ENCODE results near the gene DAPK2. TPM values are rescaled to one million over a fixed set of nuclear protein-coding genes. Genes with fewer than 3 reads are reported as not detected.

The DAPK2 gene
- total RNA-seq, 2 experiments from 2014 or later: 3.2 to 3.7 TPM

DNA sequence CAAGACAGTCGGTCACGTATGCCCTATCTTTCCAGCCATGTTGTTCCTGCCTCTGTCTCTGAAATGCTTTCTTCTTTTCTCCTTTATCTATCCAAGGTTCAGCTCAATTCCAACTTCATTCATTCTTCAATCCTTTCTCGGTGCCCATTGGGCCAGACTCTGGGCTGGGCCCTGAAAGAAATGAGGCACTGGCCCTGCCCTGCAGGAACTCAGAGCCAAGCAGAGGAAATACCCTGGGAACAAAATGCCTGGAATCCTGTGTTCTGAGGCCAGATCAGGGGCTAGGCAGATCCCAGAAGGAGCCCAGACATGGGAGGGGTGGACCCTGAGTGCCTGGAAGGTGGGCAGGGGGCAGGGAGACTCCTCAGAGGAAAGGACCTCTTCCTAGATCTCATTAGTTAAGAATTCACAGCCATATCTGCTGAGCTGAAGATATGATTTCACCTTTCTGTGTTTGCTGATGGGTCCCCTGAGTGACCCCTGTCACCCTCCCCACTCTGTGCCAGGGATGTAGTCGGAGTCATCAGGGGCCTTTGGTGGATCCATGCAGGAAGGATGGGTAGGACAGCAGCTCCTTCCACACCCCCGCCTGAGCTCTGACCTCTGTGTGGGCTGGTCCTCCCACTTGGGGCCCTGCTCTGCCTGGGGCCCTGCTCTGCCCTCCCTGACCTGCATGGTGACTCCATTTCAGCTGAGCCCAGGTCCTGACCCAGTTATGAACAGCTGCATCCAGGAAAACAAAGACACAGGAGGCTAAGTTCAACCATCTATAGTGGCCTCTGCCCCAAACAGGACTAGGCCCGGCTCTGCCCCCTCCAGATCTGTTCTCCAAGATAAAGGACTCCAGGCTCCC is 5.3 kb upstream of the DAPK2 start:
- no peak for DNase-seq
- Mint-ChIP-seq H3K27me3 (peaks cover 7% of the 10 kb centered on the region), H3K9me3 (no peaks in the 10 kb centered on the region), H3K27ac (no peak overlapping the region), H3K4me1 (peaks cover 5% of the 10 kb centered on the region), H3K36me3 (ENCODE audit: low read depth) (no peaks in the 10 kb centered on the region), H3K4me3 (no peak overlapping the region)
- ChIA-PET CTCF (interaction anchor here (0.9 kb wide), 1 partner anchor 442 kb away, joined by 4 read pairs; no protein-coding TSS in a partner anchor), POLR2A (no interaction called here)

DNA sequence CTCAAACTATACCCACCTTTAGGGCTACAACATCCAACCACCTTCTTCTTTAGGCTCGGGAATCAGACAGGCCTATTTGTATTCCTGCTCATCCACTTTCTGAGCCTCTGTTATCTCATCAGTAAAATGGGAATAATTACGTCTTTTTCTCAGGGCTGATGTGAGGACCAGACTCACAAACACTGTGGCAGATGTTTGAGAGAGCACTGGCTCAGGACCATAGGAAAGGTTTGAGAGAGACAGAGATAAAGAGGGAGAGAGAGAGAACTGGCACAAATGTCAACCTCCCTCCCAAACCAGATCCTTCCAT is 4.8 kb upstream of the DAPK2 start:
- Mint-ChIP-seq H3K36me3 (ENCODE audit: low read depth) (no peaks in the 10 kb centered on the region), H3K27me3 (peaks cover 6% of the 10 kb centered on the region), H3K4me1 (peaks cover 6% of the 10 kb centered on the region), H3K4me3 (no peak overlapping the region), H3K9me3 (no peaks in the 10 kb centered on the region), H3K27ac (no peak overlapping the region)
- ChIA-PET POLR2A (no interaction called here), CTCF (interaction anchor here (1.4 kb wide), 1 partner anchor 11 kb away, joined by 6 read pairs; no protein-coding TSS in a partner anchor)
- DNase-seq: no peak

DNA sequence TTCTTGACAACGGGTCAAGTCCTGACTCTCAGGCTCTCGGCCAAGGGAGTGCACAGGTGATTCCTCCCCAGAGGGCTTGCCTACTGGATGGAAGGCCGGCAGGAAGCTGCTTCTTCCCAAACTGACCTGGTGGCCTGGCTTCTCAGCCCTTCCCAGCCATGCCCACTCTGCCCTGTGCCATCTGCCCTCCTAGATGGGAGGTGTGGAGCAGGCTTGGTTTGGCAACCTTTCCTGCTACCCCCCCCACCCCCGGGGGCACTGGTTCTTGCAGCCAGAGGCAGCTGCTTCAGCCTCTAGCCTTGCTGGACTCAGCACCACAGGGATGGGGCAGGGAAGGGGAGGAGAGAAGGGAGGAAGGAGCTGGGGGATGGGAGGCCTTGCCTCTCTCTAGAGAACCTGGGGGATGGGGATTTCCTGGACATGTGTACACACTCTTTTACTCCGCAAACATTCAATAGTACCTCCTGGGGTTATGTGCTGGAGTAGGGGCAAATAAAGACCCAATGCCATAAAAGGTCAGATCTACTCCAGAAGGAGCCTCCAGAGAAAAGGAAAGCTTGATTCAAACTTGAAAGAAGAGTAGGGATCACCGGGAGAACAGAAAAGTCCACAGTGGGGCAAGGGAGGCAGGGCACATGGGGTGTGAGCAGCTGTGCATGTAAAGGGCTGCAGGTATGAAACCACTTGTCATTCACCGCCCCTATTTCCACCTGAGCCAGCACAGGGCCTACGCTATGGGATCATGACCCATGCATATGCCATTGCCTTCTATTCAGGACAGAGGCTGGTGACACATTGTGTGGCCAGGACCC is 4.2 kb upstream of the DAPK2 start:
- H3K9me3 Mint-ChIP-seq: no peaks in the 10 kb centered on the region
- ChIA-PET CTCF (interaction anchor here (1.4 to 2.6 kb wide), 2 partner anchors 11 to 440 kb away, joined by 6 to 10 read pairs; no protein-coding TSS in a partner anchor), POLR2A (no interaction called here)
- H3K4me1 Mint-ChIP-seq: peaks cover 6% of the 10 kb centered on the region
- no peak overlapping the region for H3K4me3 Mint-ChIP-seq
- no peak overlapping the region for H3K27ac Mint-ChIP-seq
- DNase-seq: no peak
- H3K27me3 Mint-ChIP-seq: peaks cover 6% of the 10 kb centered on the region
- no peaks in the 10 kb centered on the region for H3K36me3 Mint-ChIP-seq (ENCODE audit: low read depth)

DNA sequence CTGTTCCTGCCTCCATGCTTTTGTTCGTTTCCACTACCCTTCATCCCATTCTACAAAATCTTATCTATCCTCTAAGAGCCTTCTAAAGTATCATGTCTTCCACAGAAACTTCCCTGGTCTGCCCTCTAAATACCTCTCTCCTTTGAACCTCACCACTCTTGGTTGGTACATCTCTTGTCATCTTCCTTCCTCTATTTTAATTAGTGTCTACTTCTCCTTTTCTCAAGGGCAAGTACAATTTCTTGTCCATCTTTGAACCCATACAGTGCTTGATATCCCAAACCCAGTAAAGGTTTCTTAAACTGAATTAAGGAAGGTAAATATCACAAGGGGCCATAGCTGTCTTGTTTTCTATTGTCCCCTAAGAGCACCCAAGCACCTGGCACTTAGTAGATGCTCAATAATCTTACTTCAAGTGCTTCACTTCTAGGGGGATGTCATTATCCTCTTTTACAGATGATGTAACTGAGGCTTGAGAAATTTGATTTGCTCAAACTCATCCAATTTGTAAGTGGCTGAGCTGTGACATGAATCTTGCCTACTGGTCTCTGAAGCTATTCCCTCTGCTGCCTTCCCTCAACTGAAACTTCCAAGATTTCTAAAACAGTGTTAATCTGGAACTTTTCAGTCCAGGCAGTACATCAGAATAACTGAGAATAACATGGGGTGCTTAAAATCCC is 2.6 kb upstream of the DAPK2 start:
- Mint-ChIP-seq H3K27ac (no peak overlapping the region), H3K36me3 (ENCODE audit: low read depth) (no peaks in the 10 kb centered on the region), H3K4me1 (peaks cover 6% of the 10 kb centered on the region), H3K27me3 (peaks cover 11% of the 10 kb centered on the region), H3K4me3 (no peak overlapping the region), H3K9me3 (no peaks in the 10 kb centered on the region)
- DNase-seq: no peak
- ChIA-PET CTCF (interaction anchor here (0.6 to 5.2 kb wide), 5 partner anchors 19 to 439 kb away, joined by 3 to 80 read pairs (median 4); no protein-coding TSS in a partner anchor), POLR2A (no interaction called here)

DNA sequence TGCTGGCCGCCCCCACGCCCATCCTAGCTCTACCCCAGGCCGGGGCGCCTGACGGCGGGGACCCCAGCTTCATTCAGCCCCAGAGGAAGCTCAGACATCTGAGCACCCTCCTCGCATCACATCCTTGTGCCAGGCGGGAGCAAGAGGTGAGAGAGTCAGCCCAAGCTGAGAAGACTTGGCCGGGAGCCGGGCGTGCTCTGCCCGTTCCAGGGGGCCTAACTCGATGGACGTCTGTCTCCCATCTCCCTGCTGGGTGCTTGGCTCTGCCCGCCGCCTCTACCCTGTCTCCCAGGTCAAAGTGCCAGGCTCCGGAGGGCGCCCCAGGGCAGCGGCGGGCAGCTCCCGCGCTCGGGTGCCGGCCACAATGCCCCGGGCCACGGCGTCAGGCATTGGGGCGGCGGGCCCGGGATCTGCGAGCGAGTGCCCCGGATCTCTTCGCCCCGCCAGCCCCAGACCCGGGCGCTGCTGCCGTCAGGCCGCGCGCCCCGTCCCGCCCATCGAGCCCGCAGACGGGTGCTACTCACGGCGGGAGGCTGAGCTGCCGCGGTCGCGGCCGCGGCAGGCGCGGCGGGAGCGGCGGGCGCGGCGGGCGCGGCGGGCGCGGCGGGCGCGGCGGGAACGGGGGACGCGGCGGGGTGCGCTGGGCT is 388 bp downstream of the DAPK2 start:
- Mint-ChIP-seq H3K9me3 (no peaks in the 10 kb centered on the region), H3K27me3 (peaks cover 11% of the 10 kb centered on the region), H3K4me3 (peak overlapping the region; percentile 51), H3K4me1 (peaks cover 6% of the 10 kb centered on the region), H3K27ac (no peak overlapping the region), H3K36me3 (ENCODE audit: low read depth) (no peaks in the 10 kb centered on the region)
- ChIA-PET POLR2A (interaction anchor here (0.7 to 2.5 kb wide), 7 partner anchors 35 to 436 kb away, joined by 3 to 11 read pairs (median 4); partner anchors contain the start of gene CIAO2A), CTCF (interaction anchor here (0.7 to 5.2 kb wide), 46 partner anchors 9 to 579 kb away, joined by 3 to 80 read pairs (median 5); partner anchors contain the start of genes CIAO2A and SNX1)
- no peak for DNase-seq

DNA sequence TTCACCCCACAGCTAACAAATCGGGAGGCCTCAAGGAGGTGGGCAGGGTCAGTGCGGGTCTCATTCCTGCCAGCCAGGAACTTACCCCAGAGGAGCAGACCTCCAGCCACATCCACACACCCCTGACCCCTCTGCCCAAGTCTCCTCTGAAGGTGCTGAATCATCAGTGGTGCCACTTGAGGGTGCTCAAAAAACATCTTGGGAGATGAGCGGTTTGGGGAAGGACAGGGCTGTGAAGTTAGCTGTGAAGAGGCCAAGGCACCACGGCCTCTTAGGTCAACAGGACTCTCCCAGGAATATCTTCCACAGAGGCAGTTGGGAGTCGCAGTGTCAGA is 1.2 kb downstream of the DAPK2 start:
- H3K27me3 Mint-ChIP-seq: peaks cover 11% of the 10 kb centered on the region
- CTCF ChIA-PET: interaction anchor here (0.5 to 5.2 kb wide), 8 partner anchors 14 to 534 kb away, joined by 3 to 80 read pairs (median 19); no protein-coding TSS in a partner anchor
- peak overlapping the region; percentile 51 for H3K4me3 Mint-ChIP-seq
- no peaks in the 10 kb centered on the region for H3K9me3 Mint-ChIP-seq
- peaks cover 5% of the 10 kb centered on the region for H3K4me1 Mint-ChIP-seq
- no peaks in the 10 kb centered on the region for H3K36me3 Mint-ChIP-seq (ENCODE audit: low read depth)
- DNase-seq: no peak
- POLR2A ChIA-PET: interaction anchor here (0.7 to 2.5 kb wide), 5 partner anchors 34 to 99 kb away, joined by 3 to 11 read pairs (median 5); partner anchors contain the start of gene CIAO2A
- no peak overlapping the region for H3K27ac Mint-ChIP-seq

DNA sequence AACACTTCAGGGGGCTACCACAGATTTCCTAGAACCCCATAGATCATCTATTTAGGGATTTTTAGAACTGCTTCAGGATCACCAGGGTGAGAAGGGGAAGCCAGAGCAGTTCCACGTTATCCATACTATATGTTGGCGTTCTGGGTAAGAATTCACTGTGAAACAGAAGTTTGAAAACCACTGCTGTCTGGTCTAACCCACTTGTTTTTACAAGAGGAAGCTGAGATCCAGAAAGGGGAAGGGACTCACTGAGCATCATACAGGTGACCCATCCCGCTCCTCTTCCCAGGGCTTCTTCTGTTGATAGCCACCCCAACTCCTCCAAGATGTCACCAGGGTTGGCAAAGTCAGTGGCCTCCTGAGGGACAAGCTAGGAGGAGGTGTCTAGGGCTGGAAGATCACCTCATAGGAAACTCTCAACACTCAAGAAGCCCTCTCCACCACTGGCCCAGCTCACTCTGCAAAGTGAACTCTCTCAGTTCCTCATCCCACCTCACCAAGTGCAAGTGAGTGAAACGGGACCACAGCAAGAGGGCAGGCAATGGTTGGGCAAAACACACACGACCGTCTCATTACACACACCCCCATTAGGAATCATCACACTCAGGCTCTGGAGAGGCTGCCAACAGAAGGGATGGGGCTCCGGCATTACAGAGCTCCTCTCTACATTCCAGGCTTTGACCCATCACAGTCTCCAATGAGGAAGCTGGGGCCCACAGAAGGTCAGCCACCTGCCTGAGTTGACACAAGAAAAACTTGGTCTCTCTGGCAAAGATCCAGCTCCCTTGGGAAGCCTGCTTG is 1.8 kb downstream of the DAPK2 start:
- no peaks in the 10 kb centered on the region for H3K36me3 Mint-ChIP-seq (ENCODE audit: low read depth)
- no peak overlapping the region for H3K27ac Mint-ChIP-seq
- peaks cover 5% of the 10 kb centered on the region for H3K4me1 Mint-ChIP-seq
- no peaks in the 10 kb centered on the region for H3K9me3 Mint-ChIP-seq
- POLR2A ChIA-PET: interaction anchor here (1.0 to 1.3 kb wide), 2 partner anchors 34 to 98 kb away, joined by 3 to 6 read pairs; no protein-coding TSS in a partner anchor
- no peak for DNase-seq
- peaks cover 11% of the 10 kb centered on the region for H3K27me3 Mint-ChIP-seq
- CTCF ChIA-PET: interaction anchor here (0.5 to 5.2 kb wide), 4 partner anchors 23 to 533 kb away, joined by 3 to 80 read pairs (median 16); no protein-coding TSS in a partner anchor
- H3K4me3 Mint-ChIP-seq: no peak overlapping the region

DNA sequence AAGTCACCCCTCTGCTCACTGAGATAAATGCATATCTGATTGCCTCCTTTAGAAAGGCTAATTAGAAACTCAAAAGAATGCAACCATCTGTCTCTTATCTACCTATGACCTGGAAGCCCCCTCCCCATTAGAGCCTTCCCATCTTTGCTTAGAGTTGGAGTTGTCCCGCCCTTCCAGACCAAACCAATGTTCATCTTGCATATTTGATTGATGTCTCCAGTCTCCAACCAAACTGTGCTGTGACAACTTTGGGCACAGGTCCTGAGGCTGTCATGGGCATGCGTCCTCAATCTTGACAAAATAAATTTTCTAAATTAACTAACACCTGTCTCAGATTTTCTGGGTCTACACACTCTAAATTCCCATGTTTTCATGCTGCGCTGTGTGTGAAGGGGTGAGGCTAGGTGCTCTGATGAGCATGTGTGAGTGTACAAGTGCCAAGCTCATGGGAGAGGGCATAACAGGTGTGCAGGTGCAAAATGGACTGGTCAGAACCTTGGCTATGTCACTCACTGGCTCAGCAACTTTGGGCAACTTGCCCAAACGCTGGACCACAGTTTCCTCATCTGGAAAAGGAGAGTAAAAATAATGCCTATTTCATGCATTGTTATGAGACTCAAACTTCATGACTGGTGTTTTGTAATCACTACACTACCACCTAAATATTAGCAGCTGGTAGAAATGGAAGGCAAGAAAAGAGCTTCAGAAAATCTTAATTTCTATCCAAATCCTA is 7.2 kb downstream of the DAPK2 start:
- CTCF ChIA-PET: interaction anchor here (1.2 to 4.4 kb wide), 4 partner anchors 8 to 287 kb away, joined by 4 to 19 read pairs (median 6); no protein-coding TSS in a partner anchor
- no peak overlapping the region for H3K4me3 Mint-ChIP-seq
- H3K36me3 Mint-ChIP-seq (ENCODE audit: low read depth): no peaks in the 10 kb centered on the region
- POLR2A ChIA-PET: interaction anchor here (1.1 to 2.2 kb wide), 2 partner anchors 29 to 206 kb away, joined by 3 to 12 read pairs; partner anchors contain the start of gene HERC1
- DNase-seq: no peak
- H3K9me3 Mint-ChIP-seq: no peaks in the 10 kb centered on the region
- H3K27ac Mint-ChIP-seq: no peak overlapping the region
- H3K27me3 Mint-ChIP-seq: no peaks in the 10 kb centered on the region
- H3K4me1 Mint-ChIP-seq: no peaks in the 10 kb centered on the region

DNA sequence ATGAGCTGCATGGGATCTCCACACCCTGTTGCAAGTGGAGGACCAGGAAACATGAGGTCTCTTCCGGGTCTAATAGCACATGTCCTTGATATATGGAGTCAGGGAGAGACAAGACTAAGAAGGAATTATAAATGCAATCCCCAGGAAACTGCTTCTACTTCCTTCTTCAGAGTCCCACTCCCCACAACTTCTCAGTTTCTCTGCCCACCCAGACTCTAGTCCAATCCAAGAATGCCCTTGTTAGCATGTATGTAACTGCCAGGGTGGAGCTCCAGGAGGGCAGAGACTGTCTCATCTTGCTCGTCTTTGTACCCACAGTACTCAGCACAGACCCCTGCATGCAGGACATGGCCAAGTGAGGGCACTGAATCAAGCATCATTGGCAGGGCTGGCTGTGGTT is 8.3 kb downstream of the DAPK2 start:
- no peak for DNase-seq
- H3K36me3 Mint-ChIP-seq (ENCODE audit: low read depth): no peaks in the 10 kb centered on the region
- H3K27me3 Mint-ChIP-seq: no peaks in the 10 kb centered on the region
- no peak overlapping the region for H3K27ac Mint-ChIP-seq
- no peaks in the 10 kb centered on the region for H3K9me3 Mint-ChIP-seq
- ChIA-PET CTCF (interaction anchor here (4.4 kb wide), 1 partner anchor 93 kb away, joined by 19 read pairs; no protein-coding TSS in a partner anchor), POLR2A (no interaction called here)
- H3K4me3 Mint-ChIP-seq: no peak overlapping the region
- H3K4me1 Mint-ChIP-seq: no peaks in the 10 kb centered on the region

DNA sequence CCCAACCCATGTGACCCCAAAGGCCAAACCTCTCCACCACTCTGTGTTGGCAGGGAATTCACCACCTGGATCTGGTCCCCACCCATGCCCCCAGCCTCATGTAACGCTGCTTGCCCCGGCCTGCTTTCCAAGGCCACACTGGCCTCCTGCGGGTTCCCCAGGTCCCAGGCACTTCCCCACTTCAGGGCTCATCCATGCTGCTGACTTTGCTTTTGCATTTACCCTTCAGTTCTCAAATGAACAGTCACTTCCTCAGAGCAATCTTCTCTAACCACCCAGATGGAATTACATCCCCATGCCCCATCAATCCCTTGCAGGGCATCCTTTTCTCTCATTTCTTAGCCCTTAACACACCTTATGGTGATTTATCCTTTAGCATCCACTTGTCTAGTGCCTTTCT is 9.2 kb downstream of the DAPK2 start:
- POLR2A ChIA-PET: no interaction called here
- Mint-ChIP-seq H3K27ac (no peak overlapping the region), H3K27me3 (no peaks in the 10 kb centered on the region), H3K4me3 (no peak overlapping the region), H3K4me1 (peaks cover 4% of the 10 kb centered on the region), H3K9me3 (no peaks in the 10 kb centered on the region), H3K36me3 (ENCODE audit: low read depth) (no peaks in the 10 kb centered on the region)
- DNase-seq: no peak
- CTCF ChIA-PET: interaction anchor here (1.6 kb wide), 1 partner anchor 9 kb away, joined by 5 read pairs; the partner anchor contains the start of gene DAPK2

DNA sequence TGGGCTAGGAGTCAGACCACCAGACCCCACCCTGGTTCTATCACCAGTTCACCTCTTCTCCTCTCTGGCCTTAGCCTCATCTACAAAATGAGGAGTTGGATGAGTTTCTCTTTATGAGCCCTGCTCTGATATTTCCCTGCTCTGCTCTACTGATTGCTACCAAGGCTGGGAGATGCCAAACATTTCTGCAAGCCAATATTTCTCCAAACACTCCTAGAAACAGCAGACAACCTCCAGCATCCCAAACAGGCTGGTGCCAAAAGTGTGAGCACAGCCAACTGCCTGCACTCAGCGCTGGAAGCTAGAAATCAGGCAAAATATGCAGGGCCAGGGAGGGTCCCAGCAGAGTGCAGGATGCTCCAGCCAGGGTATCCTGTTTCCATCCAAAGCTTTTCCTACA is 10.8 kb downstream of the DAPK2 start:
- Mint-ChIP-seq H3K27ac (no peak overlapping the region), H3K9me3 (no peaks in the 10 kb centered on the region), H3K4me1 (peaks cover 7% of the 10 kb centered on the region), H3K36me3 (ENCODE audit: low read depth) (no peaks in the 10 kb centered on the region), H3K27me3 (no peaks in the 10 kb centered on the region), H3K4me3 (no peak overlapping the region)
- POLR2A ChIA-PET: no interaction called here
- CTCF ChIA-PET: interaction anchor here (1.6 kb wide), 1 partner anchor 11 kb away, joined by 5 read pairs; the partner anchor contains the start of gene DAPK2
- no peak for DNase-seq

Measured in activated CD4-positive, alpha-beta memory T cell treated with anti-CD3 and anti-CD28 coated beads, Interleukin-2, amount 10 ng/mL, durations not matched to agents 7 days and 5 days (primary cell).